GM12878 (cell line): Measurements from ENCODE around the gene CCDC87. TPM values are rescaled to one million over a fixed set of nuclear protein-coding genes. Genes with fewer than 3 reads are reported as not detected.

ENCODE experiments used
- ATAC-seq: fragments of 200-7000 bp; cut with Tn5 transposase; 3 replicates; pipeline ENCODE4 v1.9.1; 2020; ENCODE audit warnings: mild to moderate bottlenecking, moderate library complexity
- BruUV-seq: library from RNA; stranded (reverse); fragments of 400-500 nt; replicated peaks from 2 replicates; lab custom pipeline; 2021; lab: Mats Ljungman, UMichigan
- CTCF ChIA-PET: fragments of 300-600 bp; sonication (Branson Sonifier 250); formaldehyde crosslinking; extraction: SDS; loops from one replicate; lab custom pipeline; 2021; ENCODE audit warnings: inconsistent platforms; lab: Yijun Ruan, JAX
- POLR2A ChIA-PET: fragments of 350-600 bp; formaldehyde crosslinking; extraction: SDS; loops from one replicate; lab custom pipeline; 2021; ENCODE audit warnings: inconsistent platforms; lab: Charles Lee
- RAD21 ChIA-PET: fragments of 300-600 bp; sonication (Branson Sonifier 250); formaldehyde crosslinking; loops from one replicate; lab custom pipeline; 2023; ENCODE audit warnings: antibody characterized with exemption; ENCODE audit not compliant: unreplicated experiment; lab: Charles Lee
- SMC1A ChIA-PET: fragments of 300-600 bp; sonication (Branson Sonifier 250); formaldehyde crosslinking; loops from one replicate; lab custom pipeline; 2023; ENCODE audit not compliant: unreplicated experiment, uncharacterized antibody; lab: Charles Lee
- DNase-seq: peaks from one replicate; pipeline ENCODE4 v3.0.0-alpha.2; 2011; ENCODE audit warnings: low read depth, low spot score
- FAIRE-seq: peaks from 3 replicates; lab custom pipeline; 2011; peaks lifted over from hg19 to GRCh38; lab: Jason Lieb, UNC
- H2AFZ ChIP-seq: 2 replicates; pipeline ENCODE4 v1.6.0; 2011; ENCODE audit warnings: low read depth, low read length, control low read depth; ENCODE audit not compliant: control insufficient read depth
- H3K27ac ChIP-seq: 2 replicates; pipeline ENCODE4 v1.5.1; 2011; ENCODE audit warnings: control low read depth; ENCODE audit not compliant: control insufficient read depth, insufficient read depth
- H3K27me3 ChIP-seq, 2 experiments: replicated peaks in 1 of 2; 2 replicates each; pipeline versions ENCODE4 v1.6.0 to v1.6.1; 2011; ENCODE audit warnings: low read length in 1 of 2; ENCODE audit not compliant: control insufficient read depth in 2 of 2, insufficient read depth in 2 of 2
- H3K36me3 ChIP-seq, 2 experiments: 2 replicates each; pipeline ENCODE4 v1.5.1; 2011; ENCODE audit warnings: low read length in 1 of 2; ENCODE audit not compliant: control insufficient read depth in 2 of 2, insufficient read depth in 2 of 2
- H3K4me1 ChIP-seq: 2 replicates; pipeline ENCODE4 v1.6.1; 2011; ENCODE audit warnings: mild to moderate bottlenecking, low read length, moderate library complexity, mixed read lengths; ENCODE audit not compliant: control insufficient read depth, insufficient read depth
- H3K4me2 ChIP-seq: 2 replicates; pipeline ENCODE4 v1.6.0; 2011; ENCODE audit warnings: control low read depth; ENCODE audit not compliant: control insufficient read depth, insufficient read depth
- H3K4me3 ChIP-seq: fragments of 200-600 bp; sonication (generic); 2 replicates; pipeline ENCODE4 v1.5.1; 2016
- H3K79me2 ChIP-seq: 2 replicates; pipeline ENCODE4 v1.6.0; 2011; ENCODE audit warnings: low read length; ENCODE audit not compliant: control insufficient read depth, insufficient read depth
- H3K9ac ChIP-seq: 2 replicates; pipeline ENCODE4 v1.8.0; 2011; ENCODE audit warnings: low read length, control low read depth, mixed read lengths; ENCODE audit not compliant: control insufficient read depth, insufficient read depth
- H3K9me3 ChIP-seq: replicated peaks from 3 replicates; pipeline ENCODE4 v1.5.1; 2011; ENCODE audit warnings: mild to moderate bottlenecking, low read length; ENCODE audit not compliant: control insufficient read depth, insufficient read depth
- H4K20me1 ChIP-seq: 2 replicates; pipeline ENCODE4 v1.6.0; 2011; ENCODE audit not compliant: control insufficient read depth, insufficient read depth
- BCL3 ChIP-seq: IDR thresholded peaks from 2 replicates; pipeline ENCODE4 v1.6.1; 2011; ENCODE audit warnings: borderline replicate concordance, low read depth, mild to moderate bottlenecking, moderate library complexity, low read length; ENCODE audit not compliant: insufficient read depth, poor library complexity, severe bottlenecking
- CEBPZ ChIP-seq: fragments of 150-350 bp; IDR thresholded peaks from 2 replicates; pipeline ENCODE4 v1.6.1; 2016; ENCODE audit warnings: low read depth, low read length
- GABPA ChIP-seq: IDR thresholded peaks from 2 replicates; pipeline ENCODE4 v1.6.1; 2014; ENCODE audit warnings: antibody characterized with exemption, low read depth, mild to moderate bottlenecking, inconsistent platforms
- SIN3A ChIP-seq: IDR thresholded peaks from 2 replicates; pipeline ENCODE4 v1.6.1; 2012; ENCODE audit warnings: low read depth, low read length, improper control_type of control experiment
- STAT3 ChIP-seq: IDR thresholded peaks from 2 replicates; pipeline ENCODE4 v1.6.1; 2011; ENCODE audit warnings: low read depth, low read length, improper control_type of control experiment
- ZNF384 ChIP-seq: IDR thresholded peaks from 2 replicates; pipeline ENCODE4 v1.6.1; 2012; ENCODE audit warnings: low read depth, mild to moderate bottlenecking, low read length, improper control_type of control experiment, borderline replicate concordance
- ZSCAN29 ChIP-seq: fragments of 450-650 bp; IDR thresholded peaks from 2 replicates; pipeline ENCODE4 v1.6.1; 2017; ENCODE audit warnings: mild to moderate bottlenecking, moderate library complexity
- WGBS: methylation state at CpG from one replicate; pipeline ENCODE4 v1.1.6; 2016; ENCODE audit warnings: low lambda C conversion rate; ENCODE audit not compliant: insufficient replicate concordance, insufficient coverage; ENCODE audit errors: missing lambda C conversion rate; 5-methylcytosine and 5-hydroxymethylcytosine counted together
- in situ Hi-C: fragments of 300-500 bp; cut with MboI; formaldehyde crosslinking; loops from 9 replicates; pipeline ENCODE4 v1.14.3; 2018; ENCODE audit warnings: mixed read lengths
- intact Hi-C: fragments of 100-400 bp; cut with micrococcal nuclease; formaldehyde crosslinking; loops from one replicate; pipeline ENCODE4 v1.14.2; 2022; ENCODE audit not compliant: unreplicated experiment
- polyA plus RNA-seq, 11 experiments: library from polyadenylated mRNA; depleted of rRNA in 4 of 11; unstranded in 6 of 11; stranded (reverse) in 5 of 11; fragments of >200 nt; fragmentation: Nextera tagmentation in 4 of 11; fragmentation: Illumina TruSeq in 1 of 11; extraction: Ambion mirVana in 4 of 11; extraction: Trizol in 1 of 11; gene quantifications; 1 replicate in 1 of 11; 2 replicates in 10 of 11; pipeline versions ENCODE4 v1.2.1 to v1.2.3, GENCODE V29; 2011 to 2016; ENCODE audit warnings: inconsistent platforms in 2 of 11, missing spikeins in 2 of 11, low read depth in 1 of 11
- total RNA-seq, 4 experiments: library from RNA; depleted of rRNA in 3 of 4; stranded (reverse); fragments of >200 nt in 3 of 4; fragmentation: Illumina TruSeq in 1 of 4; extraction: Trizol in 1 of 4; gene quantifications; 2 replicates each; pipeline versions ENCODE4 v1.2.1 to v1.2.3, GENCODE V29; 2013 to 2021

CCDC87 gene
- total and polyA plus RNA-seq, 10 of the 15 experiments (the other 5 are each of a cell fraction or from before 2014, with no cell fraction given): 0.02 to 0.17 (median 0.09) TPM; not detected in 3

GRCh38 chr11:66561178-66561974 lies 31.5 kb downstream of the CCDC87 start:
- ATAC-seq: no peak
- no peak for FAIRE-seq
- BruUV-seq: no TSS peak
- Histone ChIP-seq H2AFZ (no peak overlapping the region), H3K4me3 (no peak overlapping the region)
- 48% methylated on average over 14 of the region's 14 CpGs for WGBS
- TF ChIP-seq SIN3A: no peak
- TF ChIP-seq CEBPZ: no peak
- no peak for TF ChIP-seq BCL3
- no peak for TF ChIP-seq GABPA
- no peak for TF ChIP-seq ZNF384
- no peak for TF ChIP-seq ZSCAN29
- TF ChIP-seq STAT3: no peak
- TF ChIP-seq, all 136 proteins: peak for 0
- ChIA-PET CTCF (interaction anchor here (0.9 to 1.1 kb wide), 2 partner anchors 8 to 16 kb away, joined by 3 read pairs; partner anchors contain the start of gene ZDHHC24), RAD21 (no interaction called here), POLR2A (no interaction called here), SMC1A (interaction anchor here (0.6 kb wide), 1 partner anchor 240 kb away, joined by 3 read pairs; no protein-coding TSS in a partner anchor)
- no peaks in the 10 kb centered on the region for H3K79me2 ChIP-seq
- DNase-seq: no peak
- H3K4me2 ChIP-seq: no peak overlapping the region
- no peaks in the 10 kb centered on the region for H3K9me3 ChIP-seq
- no peaks in the 10 kb centered on the region for H3K4me1 ChIP-seq
- in situ Hi-C loops: no loop called here
- no peak overlapping the region for H3K9ac ChIP-seq
- H3K27ac ChIP-seq: no peak overlapping the region
- no peaks in the 10 kb centered on the region for H3K36me3 ChIP-seq
- H4K20me1 ChIP-seq: no peaks in the 10 kb centered on the region
- intact Hi-C loops: no loop called here
- no peaks in the 10 kb centered on the region; a peak in 1 of 4 replicates for H3K27me3 ChIP-seq
